T1000 (cell line): ENCODE measurements around the gene IL4.
"Not testable (repeated sequence)": the region's sequence is repeated elsewhere in the genome, so short reads cannot be mapped to it uniquely, and the experiment has no call there.

Experiments used
- DNase-seq: peaks from one replicate; lab custom pipeline; 2025; ENCODE audit warnings: mixed read lengths; lab: John Stamatoyannopoulos, UW

Gene IL4

DNA sequence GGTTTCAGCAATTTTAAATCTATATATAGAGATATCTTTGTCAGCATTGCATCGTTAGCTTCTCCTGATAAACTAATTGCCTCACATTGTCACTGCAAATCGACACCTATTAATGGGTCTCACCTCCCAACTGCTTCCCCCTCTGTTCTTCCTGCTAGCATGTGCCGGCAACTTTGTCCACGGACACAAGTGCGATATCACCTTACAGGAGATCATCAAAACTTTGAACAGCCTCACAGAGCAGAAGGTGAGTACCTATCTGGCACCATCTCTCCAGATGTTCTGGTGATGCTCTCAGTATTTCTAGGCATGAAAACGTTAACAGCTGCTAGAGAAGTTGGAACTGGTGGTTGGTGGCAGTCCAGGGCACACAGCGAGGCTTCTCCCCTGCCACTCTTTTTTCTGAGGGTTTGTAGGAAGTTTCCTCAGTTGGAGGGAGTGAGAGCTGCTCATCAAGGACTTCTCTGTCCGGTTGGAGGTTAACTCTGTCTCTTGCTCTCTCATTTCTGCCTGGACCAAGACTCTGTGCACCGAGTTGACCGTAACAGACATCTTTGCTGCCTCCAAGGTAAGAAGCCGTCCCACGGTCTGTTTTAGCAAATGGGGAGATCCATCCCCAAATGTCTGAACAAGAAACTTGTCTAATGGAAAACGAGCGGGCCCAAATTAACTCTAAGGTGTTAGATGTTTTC, at the start of gene IL4:
TSS of gene IL4 (plus strand) at position 51 of the 692 bp plus-strand sequence. CDS start at position 113, 62 bp downstream.
- no peak for DNase-seq

DNA sequence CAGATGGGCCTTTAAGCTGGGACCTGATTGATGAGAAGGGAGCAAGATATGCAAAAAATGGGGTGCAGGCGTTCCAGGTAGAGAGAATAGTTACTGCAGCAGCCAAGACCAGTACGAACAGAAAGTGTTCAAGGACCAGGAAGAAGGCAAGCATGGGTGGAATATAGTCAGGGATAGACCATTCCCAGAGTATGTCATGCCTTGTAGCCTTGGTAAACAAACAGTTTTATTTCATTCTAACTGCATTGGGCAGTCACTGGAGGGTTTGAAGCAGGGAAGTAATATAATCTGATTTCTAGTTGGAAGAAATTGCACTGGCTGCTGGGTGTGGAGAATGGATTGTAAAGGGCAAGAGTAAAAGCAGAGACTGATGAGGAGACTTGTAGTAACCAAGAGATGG, 46.3 kb upstream of the IL4 start:
- DNase-seq, result no peak

DNA sequence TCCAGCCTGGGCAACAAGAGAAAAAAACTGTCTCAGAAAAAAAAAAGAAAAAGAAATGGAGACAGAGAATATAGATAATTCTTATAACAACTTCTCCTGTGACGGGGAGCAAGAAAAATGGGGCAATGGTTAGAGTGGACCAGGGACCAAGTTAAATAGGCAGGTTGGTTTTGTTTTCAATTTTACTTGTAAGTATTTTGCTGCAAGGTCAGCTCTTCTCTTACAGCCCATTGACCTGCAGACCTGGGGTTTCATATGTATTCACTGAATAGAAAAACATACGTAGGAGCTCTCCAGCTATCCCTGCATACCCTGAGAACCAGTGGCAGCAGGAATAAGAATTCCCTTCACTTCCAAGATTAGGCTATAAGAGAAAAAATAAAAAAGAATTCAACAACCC, 45.0 kb upstream of the IL4 start:
- DNase-seq, result no peak

DNA sequence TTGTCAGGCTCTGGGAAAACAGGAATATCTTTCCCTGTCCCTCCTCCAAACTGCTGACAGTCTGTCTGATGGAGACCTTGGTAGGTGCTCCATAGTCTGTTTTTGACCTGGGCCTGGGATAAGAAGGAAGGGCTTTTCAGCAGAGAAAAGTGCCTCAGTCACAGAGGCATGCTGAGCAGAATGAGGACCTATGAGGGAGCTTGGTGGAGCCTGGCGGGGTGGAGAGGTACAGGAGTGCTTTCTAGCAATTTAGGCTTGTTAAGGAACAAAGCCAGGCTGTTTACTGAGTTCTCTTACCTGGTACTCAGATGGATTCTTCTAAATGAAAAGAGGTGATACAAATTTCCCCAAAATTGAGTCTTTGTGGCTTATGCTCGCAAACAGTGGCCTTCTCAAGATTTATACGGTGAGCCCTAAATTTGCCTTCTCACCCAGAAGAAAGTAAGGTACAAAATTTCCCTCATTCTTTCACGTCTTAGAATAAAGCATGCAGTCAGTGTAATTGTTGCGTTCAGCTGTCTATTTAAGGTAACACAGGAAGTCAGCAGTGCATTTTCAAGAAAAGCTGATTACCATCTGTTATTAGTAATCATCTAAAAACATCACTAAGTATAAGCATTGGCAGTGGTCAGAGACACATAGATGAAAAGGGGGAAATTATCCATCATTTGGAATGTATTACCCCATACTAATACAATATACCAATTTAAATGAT, 44.4 kb upstream of the IL4 start:
- DNase-seq, result no peak

DNA sequence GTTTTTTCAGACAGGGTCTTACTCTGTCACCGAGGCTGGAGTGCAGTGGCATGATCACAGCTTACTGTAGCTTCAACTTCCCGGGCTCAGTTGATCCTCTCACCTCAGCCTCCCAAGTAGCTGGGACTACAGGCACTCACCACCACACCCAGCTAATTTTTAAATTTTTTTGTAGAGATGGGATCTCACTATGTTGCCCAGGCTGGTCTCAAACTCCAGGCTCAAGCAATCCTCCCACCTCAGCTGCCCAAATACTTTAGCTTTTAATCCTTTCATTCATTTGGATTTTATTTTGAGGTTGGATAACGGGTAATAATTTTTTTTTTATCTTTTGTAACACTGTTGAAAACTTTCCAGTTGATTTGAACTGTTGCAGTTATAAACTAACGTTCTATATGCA, 40.2 kb upstream of the IL4 start:
- not testable (repeated sequence) for DNase-seq

DNA sequence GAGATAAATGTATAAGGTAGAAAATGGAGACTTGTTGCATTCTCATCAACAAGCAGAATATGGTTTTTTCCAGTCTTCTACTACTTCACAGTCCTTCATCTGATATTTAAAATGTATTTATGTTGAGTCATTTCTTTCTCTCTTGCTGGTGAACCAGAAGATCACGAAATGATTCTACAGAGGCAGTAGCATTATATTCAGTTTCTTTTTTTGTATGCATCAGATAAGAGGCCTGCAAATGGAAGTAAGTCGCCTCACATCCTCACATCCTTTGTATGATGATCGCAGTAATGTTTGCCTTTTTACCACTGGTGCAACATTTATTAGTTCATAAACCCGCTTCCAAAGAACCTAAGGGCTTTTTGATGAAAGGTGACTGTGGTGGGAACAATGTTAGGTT, 37.9 kb upstream of the IL4 start:
- no peak for DNase-seq

DNA sequence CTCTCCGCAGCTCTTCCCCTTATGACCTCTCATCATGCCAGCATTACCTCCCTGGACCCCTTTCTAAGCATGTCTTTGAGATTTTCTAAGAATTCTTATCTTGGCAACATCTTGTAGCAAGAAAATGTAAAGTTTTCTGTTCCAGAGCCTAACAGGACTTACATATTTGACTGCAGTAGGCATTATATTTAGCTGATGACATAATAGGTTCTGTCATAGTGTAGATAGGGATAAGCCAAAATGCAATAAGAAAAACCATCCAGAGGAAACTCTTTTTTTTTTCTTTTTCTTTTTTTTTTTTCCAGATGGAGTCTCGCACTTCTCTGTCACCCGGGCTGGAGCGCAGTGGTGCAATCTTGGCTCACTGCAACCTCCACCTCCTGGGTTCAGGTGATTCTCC, 36.5 kb upstream of the IL4 start:
- DNase-seq, result no peak

DNA sequence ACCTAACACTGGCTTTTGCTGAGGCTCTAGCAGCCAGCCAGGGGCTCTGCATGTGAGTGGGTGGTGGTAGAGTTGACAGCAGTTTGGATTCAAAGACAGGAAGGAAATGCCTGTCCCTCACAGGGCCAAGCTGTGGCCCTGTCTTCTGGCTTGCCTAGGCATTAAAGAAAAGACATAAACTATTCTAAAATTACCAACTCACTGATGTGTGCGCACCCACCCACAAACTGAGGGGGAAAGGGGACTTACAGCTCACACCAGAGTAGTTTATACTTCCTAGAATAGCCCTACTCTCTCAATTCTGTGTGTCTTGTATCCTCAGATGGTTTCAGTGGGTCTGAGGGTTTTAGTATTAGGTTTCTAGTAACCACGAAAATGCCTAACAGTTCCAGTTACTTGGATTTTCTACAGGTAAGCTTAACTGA, 34.1 kb upstream of the IL4 start:
- DNase-seq, result no peak

DNA sequence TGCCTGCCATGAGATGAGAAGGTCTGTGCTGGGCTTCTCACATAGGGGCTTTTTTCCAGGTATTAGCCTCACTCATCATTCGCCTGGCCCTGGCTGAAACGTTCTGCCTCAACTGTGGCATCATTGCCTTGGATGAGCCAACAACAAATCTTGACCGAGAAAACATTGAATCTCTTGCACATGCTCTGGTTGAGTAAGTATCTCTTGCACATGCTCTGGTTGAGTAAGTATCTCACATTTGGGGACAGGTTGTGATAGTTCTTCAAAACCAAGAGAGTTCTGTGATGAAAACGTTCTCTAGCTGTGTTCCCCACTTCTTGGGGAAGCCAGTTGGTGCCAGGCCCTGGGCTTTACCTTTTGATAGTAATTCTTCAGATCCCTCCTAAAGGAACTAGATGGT, 33.2 kb upstream of the IL4 start:
- no peak for DNase-seq

DNA sequence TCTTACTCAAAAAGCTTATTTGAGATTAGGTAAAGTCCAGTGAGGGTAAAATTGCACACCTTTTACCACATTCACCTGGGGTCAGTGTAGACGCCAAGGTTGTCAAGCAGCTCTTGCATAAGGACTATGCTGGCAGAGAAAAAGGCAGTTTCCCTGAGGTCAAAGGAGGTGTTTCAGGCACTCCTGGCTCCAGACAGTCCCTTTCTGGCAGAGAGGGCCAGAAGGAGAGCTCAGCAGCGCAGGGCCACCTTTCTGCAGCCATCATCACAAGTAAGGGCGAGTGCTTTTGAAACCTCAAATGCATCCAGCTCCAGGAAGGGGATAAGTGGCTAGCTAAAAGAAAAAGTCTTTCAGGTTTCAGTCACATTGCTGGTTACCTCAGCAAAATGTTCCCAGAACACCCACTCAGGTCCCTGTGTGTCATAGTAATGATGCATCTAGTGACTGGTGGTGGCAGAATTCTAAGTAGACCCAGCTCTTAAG, 32.5 kb upstream of the IL4 start:
- no peak for DNase-seq

DNA sequence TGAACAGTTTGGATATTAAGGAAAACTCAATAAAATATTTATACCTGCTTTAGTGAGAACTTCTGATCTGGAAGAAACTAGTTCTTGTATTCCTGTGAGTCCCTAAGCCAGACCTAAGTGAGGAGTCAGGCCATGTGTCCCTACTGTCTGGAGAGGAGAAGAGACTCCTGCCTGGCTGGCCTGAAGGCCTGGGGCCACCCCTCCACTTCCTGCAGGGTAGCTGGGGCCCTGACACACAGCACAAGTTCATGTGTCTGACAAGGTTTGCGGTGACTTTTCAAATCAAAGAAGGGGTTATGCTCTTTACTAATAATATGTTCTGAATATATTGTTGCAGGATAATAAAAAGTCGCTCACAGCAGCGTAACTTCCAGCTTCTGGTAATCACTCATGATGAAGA, 31.9 kb upstream of the IL4 start:
- no peak for DNase-seq

DNA sequence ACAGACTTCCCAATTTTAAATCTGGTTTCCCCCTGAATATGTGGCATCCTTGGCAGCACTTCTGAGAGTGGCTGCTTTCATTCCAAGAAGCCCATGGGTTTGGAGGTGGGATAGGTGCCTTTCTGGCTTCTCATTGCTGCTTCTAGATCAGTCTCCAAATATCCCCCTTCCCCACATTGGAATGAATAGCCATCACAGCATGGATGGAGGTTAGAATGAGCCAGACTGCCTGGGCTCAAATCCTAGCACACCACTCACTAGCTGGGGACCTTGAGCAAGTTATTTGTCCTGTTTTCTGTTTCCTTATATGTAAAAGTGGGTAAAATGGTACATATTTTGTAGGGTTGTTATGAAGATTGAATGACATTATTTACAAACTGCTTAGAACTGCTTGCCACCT, 29.6 kb upstream of the IL4 start:
- DNase-seq, result no peak

DNA sequence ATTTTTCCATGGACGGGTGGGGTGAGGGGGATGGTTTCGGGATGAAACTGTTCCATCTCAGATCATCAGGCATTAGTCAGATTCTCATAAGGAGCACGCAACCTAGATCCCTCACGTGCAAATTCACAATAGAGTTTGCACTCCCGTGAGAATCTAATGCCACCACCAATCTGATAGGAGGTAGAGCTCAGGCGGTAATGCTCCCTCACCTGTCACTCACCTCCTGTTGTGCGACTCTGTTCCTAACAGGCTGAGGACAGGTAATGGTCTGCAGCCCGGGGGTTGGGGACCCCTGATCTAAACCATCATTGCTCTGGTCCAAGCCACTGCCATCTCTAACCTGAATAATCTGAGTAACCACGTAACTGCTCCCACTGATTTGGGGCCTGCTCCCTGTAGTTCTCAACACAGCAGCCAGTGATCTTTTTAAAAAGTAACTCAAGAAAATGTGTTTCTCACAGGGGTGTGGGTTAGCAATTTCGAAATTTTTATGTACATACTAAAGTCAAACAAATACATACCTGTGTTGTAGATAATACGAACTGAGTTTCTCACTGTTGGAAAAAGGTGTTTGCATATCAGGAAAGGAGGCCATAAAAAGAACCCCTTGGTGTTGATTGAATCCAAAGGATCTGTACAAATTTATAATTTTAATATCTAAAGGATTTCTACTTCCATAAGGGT, 27.1 kb upstream of the IL4 start:
- DNase-seq, result no peak

DNA sequence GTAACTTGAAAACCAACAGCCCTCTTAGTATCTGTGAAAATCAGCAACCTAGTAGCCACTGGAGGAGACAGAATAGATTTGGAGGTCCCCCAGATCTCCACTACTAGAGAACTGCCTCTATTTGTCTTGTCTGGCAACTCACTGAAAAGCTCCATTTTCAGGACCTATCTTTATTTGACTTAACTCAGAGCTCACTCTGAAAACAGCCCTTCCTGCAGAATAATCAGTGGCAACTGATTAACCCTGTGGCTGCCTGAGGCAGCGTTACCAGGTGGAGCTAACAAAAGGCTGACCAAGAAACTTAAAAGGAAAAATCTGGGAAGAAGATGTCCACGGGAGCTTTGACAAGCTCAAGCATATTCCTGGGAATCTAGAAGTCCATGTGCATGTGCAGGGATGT, 26.3 kb upstream of the IL4 start:
- no peak for DNase-seq

DNA sequence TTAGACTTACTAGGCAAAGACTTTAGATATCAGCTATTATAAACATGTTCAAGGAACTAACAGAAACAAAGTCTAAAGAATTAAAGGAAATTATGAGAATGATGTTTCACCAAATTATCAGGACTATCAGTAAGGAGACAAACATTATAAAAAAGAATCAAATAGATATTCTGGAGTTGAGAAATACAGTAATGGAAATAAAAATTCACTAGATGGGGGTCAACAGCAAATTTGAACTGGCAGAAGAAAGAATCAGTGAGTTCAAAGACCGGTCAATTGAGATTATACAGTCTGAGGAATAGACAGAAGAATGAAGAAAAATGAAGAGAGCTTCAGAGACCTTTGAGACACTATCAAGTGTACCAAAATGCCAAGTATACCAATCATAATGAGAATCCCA, 25.4 kb upstream of the IL4 start:
- no peak for DNase-seq

DNA sequence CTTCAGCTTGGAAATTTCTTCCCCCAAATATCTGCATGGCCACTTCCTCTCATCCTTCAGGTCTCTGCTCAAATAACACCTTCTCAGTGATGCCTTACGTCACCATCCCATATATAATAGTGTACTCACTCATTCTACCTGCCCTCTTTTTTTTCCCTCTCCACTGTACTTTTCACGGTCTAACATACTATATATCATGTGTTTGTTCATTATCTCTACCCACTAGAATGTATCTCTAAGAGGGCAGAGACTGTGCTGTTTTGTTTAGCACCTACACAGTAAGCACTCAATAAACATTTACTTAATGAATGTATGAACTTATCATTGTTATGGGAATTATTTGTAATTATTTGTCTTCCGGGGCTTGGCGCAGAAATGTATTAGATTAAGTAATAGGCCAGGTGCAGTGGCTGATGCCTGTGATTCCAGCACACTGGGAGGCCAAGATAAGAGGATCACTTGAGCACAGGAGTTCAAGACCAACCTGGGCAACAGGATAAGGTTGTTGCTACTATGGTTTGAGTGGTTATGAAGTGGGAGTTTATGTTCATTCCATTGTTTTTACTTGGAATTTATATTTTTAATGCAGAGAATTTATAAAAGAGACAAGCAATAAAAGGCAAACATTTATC, 21.8 kb upstream of the IL4 start:
- DNase-seq, result no peak

DNA sequence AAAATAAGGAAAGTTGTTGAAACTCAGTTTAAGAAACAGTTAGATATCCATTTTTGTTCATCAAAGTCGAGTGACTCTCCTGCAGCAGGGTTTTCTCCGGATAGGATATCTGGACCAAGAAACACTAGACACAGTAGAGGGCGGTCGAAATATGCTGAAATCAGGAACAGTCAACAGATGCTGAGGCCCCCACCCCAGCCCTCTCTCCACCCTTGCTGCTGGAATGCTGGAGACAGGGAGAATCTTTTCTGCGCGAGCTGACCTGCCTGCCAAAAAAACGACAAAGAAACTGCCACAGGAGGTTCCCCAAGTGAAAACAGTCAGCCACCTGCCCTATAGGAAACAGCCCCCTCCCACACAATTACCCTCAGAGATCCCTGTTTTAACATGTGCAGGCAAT, 20.1 kb upstream of the IL4 start:
- DNase-seq, result no peak

DNA sequence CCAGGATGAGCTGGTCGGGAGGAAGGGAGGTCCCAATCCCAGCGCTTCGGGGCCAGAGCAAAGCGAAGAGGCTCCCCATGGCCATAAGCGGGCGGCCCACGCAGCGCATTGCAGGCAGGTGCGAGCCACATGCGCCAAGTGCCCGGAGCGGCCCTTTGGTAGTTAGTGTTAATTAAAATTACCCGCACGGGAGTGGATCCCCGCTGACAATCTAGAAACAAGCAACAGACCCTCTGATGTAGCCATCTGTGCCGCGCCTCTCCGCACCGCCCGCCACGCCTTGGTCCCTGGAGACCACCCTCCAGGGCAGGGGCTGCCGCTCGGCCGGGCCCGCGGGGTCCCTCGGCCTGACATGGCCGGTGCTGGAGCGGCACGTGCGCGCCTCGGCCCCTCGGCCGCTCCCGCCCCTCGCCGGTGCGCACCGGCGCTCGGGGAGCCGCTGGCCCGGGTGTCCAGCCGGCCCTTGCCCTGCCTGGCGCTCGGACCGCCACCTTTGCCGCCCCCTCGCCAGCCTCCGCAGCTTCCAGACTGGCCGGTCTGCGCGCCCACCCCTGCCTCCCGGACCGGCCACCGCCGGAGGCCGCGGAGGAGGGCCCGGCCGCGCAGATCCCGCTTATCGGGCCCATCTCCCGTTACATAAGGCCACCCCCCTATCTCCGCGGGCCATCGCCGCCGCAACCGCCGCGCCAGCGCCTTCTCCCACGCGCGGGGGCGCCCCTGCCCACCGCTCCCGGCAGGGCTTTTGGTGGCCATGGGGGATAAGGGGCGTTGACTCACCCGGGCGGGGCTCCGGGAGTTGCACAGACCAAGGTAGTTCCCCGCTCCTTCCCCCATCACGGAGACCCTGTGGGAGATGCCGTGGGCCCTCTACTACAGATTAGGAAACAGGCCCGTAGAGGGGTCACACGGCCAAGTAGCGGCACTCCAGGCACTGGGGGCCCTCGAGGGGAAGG, 17.7 kb upstream of the IL4 start:
- DNase-seq, result no peak

DNA sequence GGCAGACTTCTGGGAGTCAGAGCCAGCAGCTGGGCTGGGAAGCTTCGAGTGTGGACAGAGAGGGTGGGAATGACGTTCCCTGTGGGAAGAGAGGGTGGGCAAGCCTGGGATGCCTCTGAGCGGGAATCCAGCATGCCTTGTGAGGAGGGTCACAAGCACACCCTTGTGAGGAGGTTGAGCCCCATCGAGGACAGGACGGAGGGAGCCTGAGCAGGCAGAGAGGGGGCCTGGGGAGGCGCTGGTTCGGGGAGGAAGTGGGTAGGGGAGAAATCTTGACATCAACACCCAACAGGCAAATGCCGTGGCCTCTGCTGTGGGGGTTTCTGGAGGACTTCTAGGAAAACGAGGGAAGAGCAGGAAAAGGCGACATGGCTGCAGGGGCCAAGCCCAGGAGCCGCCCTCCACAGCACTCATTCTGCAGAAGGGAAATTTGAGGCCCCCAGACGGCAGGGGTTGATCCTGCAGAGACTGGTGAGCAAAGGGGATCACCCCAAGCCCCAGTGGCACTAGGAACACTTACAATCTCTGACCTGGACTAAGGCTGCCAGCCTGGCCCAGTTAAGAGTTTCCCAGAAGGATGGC, 16.9 kb upstream of the IL4 start:
- no peak for DNase-seq

DNA sequence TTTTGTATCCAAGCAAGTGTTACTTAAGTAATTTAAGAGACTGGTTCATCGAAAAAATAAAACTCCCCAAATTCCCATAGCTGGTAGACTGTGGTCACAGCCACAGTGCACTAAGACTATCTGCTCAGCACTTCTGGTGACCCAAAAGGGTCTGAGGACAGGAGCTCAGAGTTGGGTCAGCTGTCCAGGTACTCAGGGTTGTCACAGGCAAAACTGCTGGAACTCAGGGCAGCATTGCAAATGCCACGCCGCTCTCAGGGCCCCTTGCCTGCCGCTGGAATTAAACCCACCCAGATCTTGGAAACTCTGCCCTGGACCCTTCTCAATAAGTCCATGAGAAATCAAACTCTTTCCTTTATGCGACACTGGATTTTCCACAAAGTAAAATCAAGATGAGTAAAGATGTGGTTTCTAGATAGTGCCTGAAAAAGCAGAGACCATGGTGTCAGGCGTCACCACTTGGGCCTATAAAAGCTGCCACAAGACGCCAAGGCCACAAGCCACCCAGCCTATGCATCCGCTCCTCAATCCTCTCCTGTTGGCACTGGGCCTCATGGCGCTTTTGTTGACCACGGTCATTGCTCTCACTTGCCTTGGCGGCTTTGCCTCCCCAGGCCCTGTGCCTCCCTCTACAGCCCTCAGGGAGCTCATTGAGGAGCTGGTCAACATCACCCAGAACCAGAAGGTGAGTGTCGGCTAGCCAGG, 16.0 kb upstream of the IL4 start, which contains the start of gene IL13:
TSS of gene IL13 (plus strand) at position 498 of the 705 bp plus-strand sequence. CDS start at position 512, 14 bp downstream.
- DNase-seq, result no peak
